GM23248 (cell line): ENCODE data around the gene OXSR1. TPM values are rescaled to one million over a fixed set of nuclear protein-coding genes. Genes with fewer than 3 reads are reported as not detected.

Source experiments
- DNase-seq: peaks from one replicate; pipeline ENCODE4 v3.0.0-alpha.2; 2015
- H2AFZ ChIP-seq: fragments of 200-600 bp; sonication (generic); 2 replicates; pipeline ENCODE4 v1.6.1; 2016; ENCODE audit warnings: antibody characterized with exemption
- H3F3A ChIP-seq: fragments of 200-600 bp; sonication (generic); 2 replicates; pipeline ENCODE4 v1.6.1; 2016; ENCODE audit warnings: mild to moderate bottlenecking, antibody characterized with exemption, mixed run types; ENCODE audit not compliant: insufficient read depth
- H3K27ac ChIP-seq: fragments of 200-600 bp; sonication (generic); 2 replicates; pipeline ENCODE4 v1.5.1; 2016; ENCODE audit warnings: mild to moderate bottlenecking
- H3K27me3 ChIP-seq: fragments of 200-600 bp; sonication (generic); replicated peaks from 2 replicates; pipeline ENCODE4 v1.6.1; 2016; ENCODE audit warnings: mild to moderate bottlenecking; ENCODE audit not compliant: insufficient read depth
- H3K36me3 ChIP-seq: fragments of 200-600 bp; sonication (generic); 2 replicates; pipeline ENCODE4 v1.6.1; 2016; ENCODE audit warnings: low read depth, mild to moderate bottlenecking
- H3K4me1 ChIP-seq: fragments of 200-600 bp; sonication (generic); 2 replicates; pipeline ENCODE4 v1.6.1; 2016; ENCODE audit warnings: mild to moderate bottlenecking; ENCODE audit not compliant: insufficient read depth
- H3K4me2 ChIP-seq: fragments of 200-600 bp; sonication (generic); one replicate; pipeline ENCODE4 v1.6.1; 2016; ENCODE audit warnings: mild to moderate bottlenecking; ENCODE audit not compliant: unreplicated experiment
- H3K4me3 ChIP-seq: fragments of 200-600 bp; sonication (generic); 2 replicates; pipeline ENCODE4 v1.5.1; 2016; ENCODE audit warnings: mild to moderate bottlenecking
- H3K79me2 ChIP-seq: fragments of 200-600 bp; sonication (generic); 2 replicates; pipeline ENCODE4 v1.6.1; 2016; ENCODE audit warnings: mild to moderate bottlenecking; ENCODE audit not compliant: insufficient read depth
- H3K9ac ChIP-seq: fragments of 200-600 bp; sonication (generic); 2 replicates; pipeline ENCODE4 v1.6.1; 2016; ENCODE audit warnings: mild to moderate bottlenecking
- H3K9me2 ChIP-seq: fragments of 200-600 bp; sonication (generic); 2 replicates; pipeline ENCODE4 v1.6.1; 2016; ENCODE audit warnings: mixed run types, mild to moderate bottlenecking, moderate library complexity; ENCODE audit not compliant: insufficient read depth
- H3K9me3 ChIP-seq: fragments of 200-600 bp; sonication (generic); one replicate; pipeline ENCODE4 v1.6.1; 2017; ENCODE audit warnings: low read depth
- H4K20me1 ChIP-seq: fragments of 200-600 bp; sonication (generic); 2 replicates; pipeline ENCODE4 v1.6.0; 2016; ENCODE audit not compliant: insufficient read depth
- EZH2 ChIP-seq: fragments of 200-600 bp; sonication (generic); IDR thresholded peaks from 2 replicates; pipeline ENCODE4 v1.6.1; 2018; ENCODE audit warnings: antibody characterized with exemption, mild to moderate bottlenecking; ENCODE audit not compliant: insufficient read depth, poor library complexity, severe bottlenecking
- EZH2phosphoT487 ChIP-seq: fragments of 200-600 bp; sonication (generic); IDR thresholded peaks from 2 replicates; pipeline ENCODE4 v1.6.1; 2018; ENCODE audit warnings: antibody characterized with exemption, moderate library complexity, mild to moderate bottlenecking, low read depth; ENCODE audit not compliant: insufficient read depth
- WGBS, 2 experiments: methylation state at CpG; one replicate each; pipeline ENCODE4 v1.1.6; 2015 to 2017; ENCODE audit warnings: low lambda C conversion rate in 2 of 2, low coverage in 1 of 2; ENCODE audit errors: missing lambda C conversion rate in 2 of 2; 5-methylcytosine and 5-hydroxymethylcytosine counted together
- in situ Hi-C: fragments of 300-500 bp; cut with MboI; formaldehyde crosslinking; loops from 2 replicates; pipeline ENCODE4 v1.15.0; 2020
- polyA plus RNA-seq: library from polyadenylated mRNA; unstranded; fragments of >200 nt; fragmentation: Nextera tagmentation; extraction: Ambion mirVana; gene quantifications from 2 replicates; pipeline ENCODE4 v1.2.1, GENCODE V29; 2016
- total RNA-seq: library from RNA; depleted of rRNA; stranded (reverse); fragments of >200 nt; shearing (Covaris generic); gene quantifications from 2 replicates; pipeline ENCODE4 v1.2.3, GENCODE V29; 2014

Gene OXSR1
- total and polyA plus RNA-seq, 2 experiments from 2014 or later: 17.1 to 29.5 TPM

GRCh38 chr3:38150780-38151528 lies 14.4 kb upstream of the OXSR1 start:
- H3K27me3 ChIP-seq: no peaks in the 10 kb centered on the region
- no peak overlapping the region for H2AFZ ChIP-seq
- no peak overlapping the region for H3K4me2 ChIP-seq
- H3K36me3 ChIP-seq: no peaks in the 10 kb centered on the region
- TF ChIP-seq EZH2phosphoT487 (no peak), EZH2 (no peak)
- no peaks in the 10 kb centered on the region for H3K9me3 ChIP-seq
- peaks cover 21% of the 10 kb centered on the region for H3K4me1 ChIP-seq
- H3F3A ChIP-seq: peaks cover 30% of the 10 kb centered on the region
- in situ Hi-C loops: no loop called here
- no peaks in the 10 kb centered on the region for H3K9me2 ChIP-seq
- no peak overlapping the region for H3K9ac ChIP-seq
- no peaks in the 10 kb centered on the region for H3K79me2 ChIP-seq
- peak overlapping the region; percentile 46 for H3K27ac ChIP-seq
- no peak overlapping the region for H3K4me3 ChIP-seq
- no peaks in the 10 kb centered on the region for H4K20me1 ChIP-seq
- WGBS, 2 experiments: 79 to 90% methylated on average over 3 of the region's 3 CpGs
- DNase-seq: no peak

- peak; percentile 67 for DNase-seq
- H3K4me3 ChIP-seq: no peak overlapping the region
- H3F3A ChIP-seq: peaks cover 30% of the 10 kb centered on the region
- H3K27ac ChIP-seq: peak overlapping the region; percentile 46
- no peaks in the 10 kb centered on the region for H3K9me2 ChIP-seq
- WGBS, 2 experiments: 61% methylated on average over 3 of the region's 3 CpGs
- H3K4me1 ChIP-seq: peaks cover 21% of the 10 kb centered on the region
- no peaks in the 10 kb centered on the region for H3K9me3 ChIP-seq
- in situ Hi-C loops: no loop called here
- H3K4me2 ChIP-seq: no peak overlapping the region
- TF ChIP-seq EZH2phosphoT487 (no peak), EZH2 (no peak)
- no peak overlapping the region for H2AFZ ChIP-seq
- H4K20me1 ChIP-seq: no peaks in the 10 kb centered on the region
- no peaks in the 10 kb centered on the region for H3K79me2 ChIP-seq
- no peaks in the 10 kb centered on the region for H3K27me3 ChIP-seq
- H3K9ac ChIP-seq: no peak overlapping the region
- H3K36me3 ChIP-seq: no peaks in the 10 kb centered on the region
These were observed 13.6 kb upstream of the OXSR1 start for GRCh38 chr3:38151667-38152265.

- Histone ChIP-seq H3K9me2 (no peaks in the 10 kb centered on the region), H4K20me1 (no peaks in the 10 kb centered on the region), H3K4me1 (peaks cover 21% of the 10 kb centered on the region), H3F3A (peaks cover 30% of the 10 kb centered on the region), H3K27me3 (no peaks in the 10 kb centered on the region), H3K36me3 (no peaks in the 10 kb centered on the region), H3K27ac (0 out of 2 replicates have a peak overlapping the region, but pooled peaks have one; percentile 4), H3K79me2 (no peaks in the 10 kb centered on the region), H2AFZ (no peak overlapping the region), H3K4me2 (no peak overlapping the region), H3K4me3 (no peak overlapping the region), H3K9me3 (no peaks in the 10 kb centered on the region), H3K9ac (no peak overlapping the region)
- DNase-seq: peak; percentile 45
- no peak for TF ChIP-seq EZH2phosphoT487
- TF ChIP-seq EZH2: no peak
- WGBS, 2 experiments: 100% methylated on average over 2 of the region's 2 CpGs
- in situ Hi-C loops: no loop called here
These were observed 12.7 kb upstream of the OXSR1 start for GRCh38 chr3:38152609-38153008.

- in situ Hi-C loops: no loop called here
- no peak overlapping the region for H3K9ac ChIP-seq
- no peaks in the 10 kb centered on the region for H3K36me3 ChIP-seq
- H2AFZ ChIP-seq: no peak overlapping the region
- no peak overlapping the region for H3K4me2 ChIP-seq
- no peaks in the 10 kb centered on the region for H4K20me1 ChIP-seq
- TF ChIP-seq EZH2phosphoT487 (no peak), EZH2 (no peak)
- DNase-seq: no peak
- peaks cover 21% of the 10 kb centered on the region for H3K4me1 ChIP-seq
- H3K9me3 ChIP-seq: no peaks in the 10 kb centered on the region
- H3F3A ChIP-seq: peaks cover 30% of the 10 kb centered on the region
- 97 to 100% methylated on average over 2 of the region's 2 CpGs for WGBS, 2 experiments
- H3K9me2 ChIP-seq: no peaks in the 10 kb centered on the region
- H3K4me3 ChIP-seq: no peak overlapping the region
- H3K27ac ChIP-seq: peak overlapping the region; percentile 75
- H3K27me3 ChIP-seq: no peaks in the 10 kb centered on the region
- no peaks in the 10 kb centered on the region for H3K79me2 ChIP-seq
These were observed 12.1 kb upstream of the OXSR1 start for GRCh38 chr3:38153221-38153620.
